HepG2 (cell line): Measurements from ENCODE around the gene INKA2. TPM values are rescaled to one million over a fixed set of nuclear protein-coding genes. Genes with fewer than 3 reads are reported as not detected.

Experiments used
- ARNT2 ChIP-seq: sonication (generic); formaldehyde crosslinking; IDR thresholded peaks from 2 replicates; pipeline ENCODE4 v1.8.0; 2022; ENCODE audit warnings: mild to moderate bottlenecking, low read depth, missing genetic modification reagents, moderate library complexity
- CEBPG ChIP-seq: IDR thresholded peaks from 2 replicates; pipeline ENCODE4 v1.6.1; 2016
- CHD2 ChIP-seq: IDR thresholded peaks from 2 replicates; pipeline ENCODE4 v1.6.1; 2011; ENCODE audit warnings: low read depth, low read length, improper control_type of control experiment
- JARID2 ChIP-seq: sonication (generic); formaldehyde crosslinking; IDR thresholded peaks from 2 replicates; pipeline ENCODE4 v1.8.1; 2023; ENCODE audit warnings: missing genetic modification reagents, inconsistent platforms; ENCODE audit not compliant: insufficient replicate concordance
- MAZ ChIP-seq, 2 experiments: sonication (generic) in 1 of 2; formaldehyde crosslinking in 1 of 2; IDR thresholded peaks; 2 replicates each; pipeline versions ENCODE4 v1.5.0 to v1.6.1; 2012 to 2020; ENCODE audit warnings: low read depth in 2 of 2, mild to moderate bottlenecking in 2 of 2, borderline replicate concordance in 1 of 2, improper control_type of control experiment in 1 of 2, low read length in 1 of 2, missing genetic modification reagents in 1 of 2, moderate library complexity in 1 of 2
- NFE2L1 ChIP-seq: sonication (generic); formaldehyde crosslinking; IDR thresholded peaks from 2 replicates; pipeline ENCODE4 v1.4.0; 2020; ENCODE audit warnings: missing genetic modification reagents, mild to moderate bottlenecking, borderline replicate concordance
- NFRKB ChIP-seq: fragments of 450-650 bp; IDR thresholded peaks from 2 replicates; pipeline ENCODE4 v1.6.1; 2017
- STAT5B ChIP-seq: sonication (generic); formaldehyde crosslinking; IDR thresholded peaks from 2 replicates; pipeline ENCODE4 v1.4.0; 2020; ENCODE audit warnings: missing genetic modification reagents
- ZMYM4 ChIP-seq: sonication (generic); formaldehyde crosslinking; IDR thresholded peaks from 2 replicates; pipeline ENCODE4 v1.8.1; 2023; ENCODE audit warnings: mild to moderate bottlenecking, missing genetic modification reagents
- ZNF24 ChIP-seq: fragments of 450-650 bp; IDR thresholded peaks from 2 replicates; pipeline ENCODE4 v1.6.1; 2017; ENCODE audit warnings: antibody characterized with exemption, mild to moderate bottlenecking
- ZNF253 ChIP-seq: sonication (generic); formaldehyde crosslinking; IDR thresholded peaks from 2 replicates; pipeline ENCODE4 v1.8.0; 2022; ENCODE audit warnings: mild to moderate bottlenecking, missing genetic modification reagents, borderline replicate concordance
- ZNF296 ChIP-seq: sonication (generic); formaldehyde crosslinking; conservative IDR thresholded peaks from 2 replicates; pipeline ENCODE4 v1.5.0; 2020; ENCODE audit warnings: mild to moderate bottlenecking, missing genetic modification reagents
- ZNF383 ChIP-seq: sonication (generic); formaldehyde crosslinking; IDR thresholded peaks from 2 replicates; pipeline ENCODE4 v1.4.0; 2020; ENCODE audit warnings: missing genetic modification reagents, mild to moderate bottlenecking, borderline replicate concordance
- ZNF605 ChIP-seq: sonication (generic); formaldehyde crosslinking; IDR thresholded peaks from 2 replicates; pipeline ENCODE4 v1.8.0; 2022; ENCODE audit warnings: mild to moderate bottlenecking, missing genetic modification reagents
- ZNF83 ChIP-seq: sonication (generic); formaldehyde crosslinking; IDR thresholded peaks from 2 replicates; pipeline ENCODE4 v1.4.0; 2020; ENCODE audit warnings: missing genetic modification reagents, mild to moderate bottlenecking, borderline replicate concordance
- ZNF841 ChIP-seq: sonication (generic); formaldehyde crosslinking; IDR thresholded peaks from 2 replicates; pipeline ENCODE4 v1.8.1; 2023; ENCODE audit warnings: missing genetic modification reagents, borderline replicate concordance
- polyA plus RNA-seq, 8 experiments: library from polyadenylated mRNA; depleted of rRNA in 3 of 8; stranded (reverse) in 7 of 8; unstranded in 1 of 8; fragments of >200 nt; fragmentation: Illumina TruSeq in 4 of 8; extraction: Trizol in 4 of 8; gene quantifications; 2 replicates each; pipeline versions ENCODE4 v1.2.1 to v1.2.3, GENCODE V29; 2011 to 2016; ENCODE audit warnings: low read depth in 4 of 8, missing spikeins in 1 of 8, mixed read lengths in 1 of 8; ENCODE audit not compliant: insufficient read depth in 1 of 8
- total RNA-seq, 5 experiments: library from RNA; depleted of rRNA; stranded (reverse); fragments of >200 nt; fragmentation: Illumina TruSeq; extraction: Trizol; gene quantifications; 2 replicates each; pipeline ENCODE4 v1.2.3, GENCODE V29; 2016; ENCODE audit warnings: low read depth in 1 of 5
- TF ChIP-seq, protein P1 (sequence below): sonication (generic); formaldehyde crosslinking; IDR thresholded peaks from 2 replicates; pipeline ENCODE4 v1.8.0; 2022; ENCODE audit warnings: mild to moderate bottlenecking, missing genetic modification reagents; ENCODE audit not compliant: insufficient replicate concordance
- TF ChIP-seq, protein P2 (sequence below): sonication (generic); formaldehyde crosslinking; IDR thresholded peaks from 2 replicates; pipeline ENCODE4 v1.5.0; 2020; ENCODE audit warnings: missing genetic modification reagents
- TF ChIP-seq, protein P3 (sequence below): sonication (generic); formaldehyde crosslinking; IDR thresholded peaks from 2 replicates; pipeline ENCODE4 v1.5.1; 2020; ENCODE audit warnings: mild to moderate bottlenecking, missing genetic modification reagents

INKA2 gene
- total and polyA plus RNA-seq, 2 of the 13 experiments (the other 11 are each of a cell fraction or from before 2014, with no cell fraction given), result 2.6 to 4.6 TPM

DNA sequence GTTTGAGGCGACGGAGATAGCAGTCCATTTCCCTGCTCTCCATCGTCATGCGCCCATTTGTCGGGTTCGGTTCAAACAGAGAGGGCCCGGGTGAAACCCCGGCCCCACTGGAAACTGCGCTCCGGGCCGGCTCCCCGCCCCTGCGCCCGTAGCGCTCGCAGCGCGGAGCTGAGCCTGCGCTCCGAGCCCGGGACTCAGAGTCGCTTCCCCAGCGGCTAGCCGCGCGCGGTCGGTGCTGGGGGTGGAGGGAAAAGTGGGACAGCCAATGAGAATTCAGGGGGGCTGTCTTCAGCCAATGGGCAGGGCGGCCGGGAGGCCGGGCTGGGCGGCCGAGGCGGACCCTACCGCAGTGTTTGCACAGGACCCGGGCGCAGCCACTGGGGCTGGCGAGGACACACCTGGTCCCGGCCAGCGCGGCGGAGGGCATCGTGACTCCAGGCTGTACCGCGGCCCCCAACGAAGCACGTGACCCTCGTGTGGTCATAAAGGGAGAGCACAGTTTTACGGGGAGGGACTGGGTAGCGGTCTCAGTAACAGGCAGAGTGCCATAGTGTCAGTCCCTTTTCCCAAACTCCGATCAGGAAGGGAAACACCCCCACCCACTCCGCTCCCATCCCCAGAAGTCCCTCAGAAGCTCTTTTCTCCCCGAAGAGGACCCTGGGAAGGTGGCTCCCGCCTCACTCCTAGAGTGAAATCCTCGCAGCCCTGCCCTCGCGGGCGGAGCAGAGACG lies at the start of gene INKA2 (continued):
- TF ChIP-seq, protein P1, sequence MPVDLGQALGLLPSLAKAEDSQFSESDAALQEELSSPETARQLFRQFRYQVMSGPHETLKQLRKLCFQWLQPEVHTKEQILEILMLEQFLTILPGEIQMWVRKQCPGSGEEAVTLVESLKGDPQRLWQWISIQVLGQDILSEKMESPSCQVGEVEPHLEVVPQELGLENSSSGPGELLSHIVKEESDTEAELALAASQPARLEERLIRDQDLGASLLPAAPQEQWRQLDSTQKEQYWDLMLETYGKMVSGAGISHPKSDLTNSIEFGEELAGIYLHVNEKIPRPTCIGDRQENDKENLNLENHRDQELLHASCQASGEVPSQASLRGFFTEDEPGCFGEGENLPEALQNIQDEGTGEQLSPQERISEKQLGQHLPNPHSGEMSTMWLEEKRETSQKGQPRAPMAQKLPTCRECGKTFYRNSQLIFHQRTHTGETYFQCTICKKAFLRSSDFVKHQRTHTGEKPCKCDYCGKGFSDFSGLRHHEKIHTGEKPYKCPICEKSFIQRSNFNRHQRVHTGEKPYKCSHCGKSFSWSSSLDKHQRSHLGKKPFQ (CRISPR knock-in tag), result peak; percentile 35
- TF ChIP-seq CEBPG (CRISPR knock-in tag), result peak; percentile 30; the same call in 1 of the 2 replicates
- TF ChIP-seq, protein P2, sequence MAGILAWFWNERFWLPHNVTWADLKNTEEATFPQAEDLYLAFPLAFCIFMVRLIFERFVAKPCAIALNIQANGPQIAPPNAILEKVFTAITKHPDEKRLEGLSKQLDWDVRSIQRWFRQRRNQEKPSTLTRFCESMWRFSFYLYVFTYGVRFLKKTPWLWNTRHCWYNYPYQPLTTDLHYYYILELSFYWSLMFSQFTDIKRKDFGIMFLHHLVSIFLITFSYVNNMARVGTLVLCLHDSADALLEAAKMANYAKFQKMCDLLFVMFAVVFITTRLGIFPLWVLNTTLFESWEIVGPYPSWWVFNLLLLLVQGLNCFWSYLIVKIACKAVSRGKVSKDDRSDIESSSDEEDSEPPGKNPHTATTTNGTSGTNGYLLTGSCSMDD (CRISPR knock-in tag), result no peak
- TF ChIP-seq NFE2L1 (CRISPR knock-in tag), result no peak
- peak; percentile 90 for TF ChIP-seq ZNF605 (CRISPR knock-in tag)
- TF ChIP-seq ZNF296 (CRISPR knock-in tag), result no peak
- peak; percentile 96 for TF ChIP-seq ZNF83
- 0 out of 2 replicates have a peak, but pooled peaks have one; percentile 13 for TF ChIP-seq ZNF841
- peak; percentile 21; the same call in 1 of the 2 replicates for TF ChIP-seq ARNT2 (CRISPR knock-in tag)
- TF ChIP-seq, protein P3, sequence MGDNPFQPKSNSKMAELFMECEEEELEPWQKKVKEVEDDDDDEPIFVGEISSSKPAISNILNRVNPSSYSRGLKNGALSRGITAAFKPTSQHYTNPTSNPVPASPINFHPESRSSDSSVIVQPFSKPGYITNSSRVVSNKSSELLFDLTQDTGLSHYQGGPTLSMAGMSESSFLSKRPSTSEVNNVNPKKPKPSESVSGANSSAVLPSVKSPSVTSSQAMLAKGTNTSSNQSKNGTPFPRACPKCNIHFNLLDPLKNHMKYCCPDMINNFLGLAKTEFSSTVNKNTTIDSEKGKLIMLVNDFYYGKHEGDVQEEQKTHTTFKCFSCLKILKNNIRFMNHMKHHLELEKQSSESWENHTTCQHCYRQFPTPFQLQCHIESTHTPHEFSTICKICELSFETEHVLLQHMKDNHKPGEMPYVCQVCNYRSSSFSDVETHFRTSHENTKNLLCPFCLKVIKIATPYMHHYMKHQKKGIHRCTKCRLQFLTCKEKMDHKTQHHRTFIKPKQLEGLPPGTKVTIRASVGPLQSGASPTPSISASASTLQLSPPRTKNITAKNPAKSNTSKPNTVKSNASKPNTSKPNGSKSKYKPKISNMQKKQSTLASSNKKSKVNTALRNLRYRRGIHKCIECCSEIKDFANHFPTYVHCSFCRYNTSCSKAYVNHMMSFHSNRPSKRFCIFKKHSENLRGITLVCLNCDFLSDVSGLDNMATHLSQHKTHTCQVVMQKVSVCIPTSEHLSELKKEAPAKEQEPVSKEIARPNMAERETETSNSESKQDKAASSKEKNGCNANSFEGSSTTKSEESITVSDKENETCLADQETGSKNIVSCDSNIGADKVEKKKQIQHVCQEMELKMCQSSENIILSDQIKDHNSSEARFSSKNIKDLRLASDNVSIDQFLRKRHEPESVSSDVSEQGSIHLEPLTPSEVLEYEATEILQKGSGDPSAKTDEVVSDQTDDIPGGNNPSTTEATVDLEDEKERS (CRISPR knock-in tag), result peak; percentile 74; the same call in 1 of the 2 replicates
- no peak for TF ChIP-seq JARID2 (CRISPR knock-in tag)
- TF ChIP-seq ZMYM4, result peak; percentile 28
- TF ChIP-seq ZNF253 (CRISPR knock-in tag), result 0 out of 2 replicates have a peak, but pooled peaks have one; percentile 67
- TF ChIP-seq ZNF24, result no peak
- no peak for TF ChIP-seq MAZ (IDR thresholded peaks at IDR 0.05; ENCODE audit: borderline replicate concordance, low read depth, low read length)
- no peak; the same call in 1 of the 2 replicates for TF ChIP-seq MAZ (CRISPR knock-in tag; IDR thresholded peaks at IDR 0.05; ENCODE audit: low read depth)
- no peak for TF ChIP-seq STAT5B
- TF ChIP-seq CHD2, result no peak
- TF ChIP-seq NFRKB, result no peak
- TF ChIP-seq ZNF383, result no peak
